ENCODE results near the gene CNTNAP2.

DNA sequence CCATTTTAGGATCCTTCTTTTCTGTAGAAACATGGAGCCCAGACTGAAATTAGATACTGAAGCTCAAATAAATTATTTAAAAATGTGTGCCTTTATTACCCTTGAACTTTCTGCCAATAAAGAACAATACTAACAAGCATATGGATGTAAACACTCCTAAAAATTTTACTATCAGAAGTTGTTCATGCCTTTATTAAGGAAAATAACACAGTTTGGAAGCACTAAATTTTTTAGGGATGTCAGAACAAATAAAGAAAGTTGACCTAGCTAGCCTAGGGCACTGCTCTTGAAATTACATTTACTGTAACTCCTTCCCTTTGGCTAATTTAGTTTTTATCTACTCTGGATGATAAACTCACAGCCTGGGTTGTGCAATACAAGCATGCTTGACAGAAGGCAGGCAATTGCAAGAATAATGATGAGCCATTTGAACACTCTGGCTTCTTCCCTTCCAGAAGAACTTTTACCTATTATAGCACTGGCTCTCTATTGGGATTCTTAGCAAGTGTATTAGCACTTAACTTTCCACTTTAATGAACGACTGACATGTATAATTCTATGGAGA is 2122.2 kb downstream of the CNTNAP2 start:
- no peak for TF ChIP-seq POLR2A (IDR thresholded peaks at IDR 0.05)
- TF ChIP-seq, protein P1, sequence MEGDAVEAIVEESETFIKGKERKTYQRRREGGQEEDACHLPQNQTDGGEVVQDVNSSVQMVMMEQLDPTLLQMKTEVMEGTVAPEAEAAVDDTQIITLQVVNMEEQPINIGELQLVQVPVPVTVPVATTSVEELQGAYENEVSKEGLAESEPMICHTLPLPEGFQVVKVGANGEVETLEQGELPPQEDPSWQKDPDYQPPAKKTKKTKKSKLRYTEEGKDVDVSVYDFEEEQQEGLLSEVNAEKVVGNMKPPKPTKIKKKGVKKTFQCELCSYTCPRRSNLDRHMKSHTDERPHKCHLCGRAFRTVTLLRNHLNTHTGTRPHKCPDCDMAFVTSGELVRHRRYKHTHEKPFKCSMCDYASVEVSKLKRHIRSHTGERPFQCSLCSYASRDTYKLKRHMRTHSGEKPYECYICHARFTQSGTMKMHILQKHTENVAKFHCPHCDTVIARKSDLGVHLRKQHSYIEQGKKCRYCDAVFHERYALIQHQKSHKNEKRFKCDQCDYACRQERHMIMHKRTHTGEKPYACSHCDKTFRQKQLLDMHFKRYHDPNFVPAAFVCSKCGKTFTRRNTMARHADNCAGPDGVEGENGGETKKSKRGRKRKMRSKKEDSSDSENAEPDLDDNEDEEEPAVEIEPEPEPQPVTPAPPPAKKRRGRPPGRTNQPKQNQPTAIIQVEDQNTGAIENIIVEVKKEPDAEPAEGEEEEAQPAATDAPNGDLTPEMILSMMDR (IDR thresholded peaks at IDR 0.05): no peak

All from lower leg skin (tissue), 3 donors.